Activated T-helper 1 cell treated with anti-CD3 and anti-CD28 coated beads, Interleukin-12 subunit alpha, Interleukin-12 subunit beta, Interleukin-2, Interleukin-4 antibody, amounts not matched to agents 30 ng/mL and 10 ng/mL and 1 ng/mL, durations not matched to agents 14 hours and 24 hours and 36 hours (primary cell): ENCODE data around the gene FAM53A. TPM values are rescaled to one million over a fixed set of nuclear protein-coding genes. Genes with fewer than 3 reads are reported as not detected.
"Not testable (repeated sequence)": the region's sequence is repeated elsewhere in the genome, so short reads cannot be mapped to it uniquely, and the experiment has no call there.

Source experiments
- DNase-seq: peaks from one replicate; pipeline ENCODE4 v3.0.0; 2021; ENCODE audit warnings: low spot score
- H3K27ac Mint-ChIP-seq: one replicate; pipeline ENCODE4 v1.8.0; 2021; ENCODE audit warnings: mild to moderate bottlenecking, mixed read lengths
- H3K27me3 Mint-ChIP-seq: one replicate; pipeline ENCODE4 v1.8.0; 2022; ENCODE audit warnings: mild to moderate bottlenecking, moderate library complexity, mixed read lengths; ENCODE audit not compliant: insufficient read depth
- H3K36me3 Mint-ChIP-seq: one replicate; pipeline ENCODE4 v1.8.0; 2021; ENCODE audit warnings: low read depth, mixed read lengths
- H3K4me1 Mint-ChIP-seq: one replicate; pipeline ENCODE4 v1.8.0; 2021; ENCODE audit warnings: low read depth, mixed read lengths
- H3K4me3 Mint-ChIP-seq: one replicate; pipeline ENCODE4 v1.8.0; 2021; ENCODE audit warnings: mild to moderate bottlenecking, moderate library complexity, mixed read lengths
- H3K9me3 Mint-ChIP-seq: one replicate; pipeline ENCODE4 v1.8.0; 2021; ENCODE audit warnings: mixed read lengths
- intact Hi-C: fragments of 100-400 bp; cut with micrococcal nuclease; formaldehyde crosslinking; loops from one replicate; pipeline ENCODE4 v1.15.1; 2024
- total RNA-seq: library from RNA; stranded (reverse); gene quantifications from 2 replicates; pipeline ENCODE4 v1.2.3, GENCODE V29; 2022

FAM53A gene
- total RNA-seq, 1 donor from 2014 or later = 2.5 TPM

DNA sequence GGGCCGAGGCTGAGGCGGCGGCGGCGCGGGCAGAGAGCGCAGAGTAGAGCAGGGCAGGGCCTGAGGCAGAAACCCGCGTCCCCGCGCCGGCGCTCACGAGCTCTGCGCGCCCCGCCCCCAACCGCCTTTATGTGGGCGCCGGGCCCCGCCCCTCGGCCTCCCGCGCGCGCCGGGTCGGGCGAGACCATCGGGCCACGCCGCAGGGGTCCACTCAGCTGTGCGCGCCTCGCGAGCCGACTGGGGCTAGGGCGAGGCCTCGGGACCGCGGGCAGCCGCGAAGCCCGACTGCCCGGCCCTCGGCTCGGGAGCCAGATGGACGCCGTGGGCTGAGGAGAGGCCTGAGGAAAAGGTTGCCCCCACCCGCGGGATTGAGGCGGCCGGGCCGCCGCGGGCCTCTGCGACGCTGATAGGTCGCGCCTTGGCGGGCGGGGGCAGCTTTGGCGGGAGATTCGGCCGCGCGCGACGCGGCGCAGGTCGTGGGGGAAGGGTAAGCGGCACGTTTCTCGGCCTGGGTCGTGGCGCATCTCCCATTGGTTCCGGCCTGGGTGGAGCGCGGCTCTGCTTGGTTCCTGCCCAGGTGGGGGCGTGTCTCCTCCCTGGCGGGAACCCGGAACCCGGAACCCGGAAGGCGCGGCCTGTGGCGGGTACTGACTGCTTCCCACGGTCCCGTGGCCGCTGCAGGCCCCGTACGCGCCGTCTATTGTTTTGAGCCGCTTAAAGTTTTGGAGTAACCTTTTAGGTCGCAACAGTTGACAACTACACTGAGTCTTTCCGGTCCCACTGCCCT is 28.3 kb upstream of the FAM53A start, which contains the start of gene SLBP:
Gene SLBP (minus strand): TSS at position 104 of the 787 bp plus-strand sequence. CDS start 131 bp downstream, outside the sequence.
- Mint-ChIP-seq H3K27ac (peak within 1 kb of the TSS; percentile 89), H3K27me3 (no peaks in the 10 kb centered on the region), H3K4me3 (peak within 1 kb of the TSS; percentile 99), H3K9me3 (no peaks in the 10 kb centered on the region), H3K36me3 (peaks cover 28% of the 10 kb centered on the region), H3K4me1 (peaks cover 59% of the 10 kb centered on the region)
- intact Hi-C loops = loop anchor here (1.0 to 5.0 kb wide), 15 partner anchors 9 to 930 kb away; partner anchors contain the start of genes CFAP99, FAM193A, FAM53A and FGFRL1
- DNase-seq = peak; percentile 99

DNA sequence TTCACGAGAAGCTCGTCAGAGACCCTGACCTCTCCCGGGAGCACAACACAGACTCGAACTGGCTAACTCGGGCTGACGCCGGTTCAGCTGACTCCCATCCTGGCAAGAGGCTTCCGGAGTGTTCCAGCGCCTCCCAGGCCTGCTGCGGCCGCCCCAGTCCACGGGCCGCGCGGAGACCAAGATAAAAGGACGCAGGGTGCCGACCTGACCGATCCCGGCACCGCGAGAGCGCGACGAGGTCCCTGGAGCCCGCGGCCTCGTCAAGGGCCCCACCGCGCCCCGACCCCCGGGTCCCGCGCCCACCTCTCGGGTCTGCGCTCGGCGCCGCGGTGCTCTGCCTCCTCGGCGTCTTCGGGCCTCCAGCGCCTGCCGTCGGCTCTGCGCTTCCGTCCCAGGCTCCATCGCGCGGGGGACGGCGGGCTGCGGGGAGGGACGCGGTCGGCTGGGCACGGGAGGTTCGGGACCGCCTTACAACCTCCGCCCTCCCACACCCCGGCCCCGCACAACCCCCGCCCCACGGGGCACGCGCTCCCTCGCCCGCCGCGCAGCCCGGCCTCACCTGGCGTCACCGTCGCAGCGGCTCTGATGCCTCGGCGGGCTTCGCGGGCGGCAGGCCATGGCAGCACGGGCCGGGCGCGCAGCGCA is 27.6 kb upstream of the FAM53A start:
- Mint-ChIP-seq H3K27me3 (no peaks in the 10 kb centered on the region), H3K36me3 (peaks cover 28% of the 10 kb centered on the region), H3K4me1 (peaks cover 59% of the 10 kb centered on the region), H3K27ac (peak overlapping the region; percentile 88), H3K9me3 (no peaks in the 10 kb centered on the region), H3K4me3 (peak overlapping the region; percentile 99)
- intact Hi-C loops = loop anchor here (1.0 to 5.0 kb wide), 15 partner anchors 10 to 929 kb away; partner anchors contain the start of genes CFAP99, FAM193A, FAM53A and FGFRL1
- DNase-seq = no peak

- Mint-ChIP-seq H3K36me3 (peaks cover 33% of the 10 kb centered on the region), H3K4me1 (peaks cover 59% of the 10 kb centered on the region), H3K4me3 (peak overlapping the region; percentile 99), H3K27ac (peak overlapping the region; percentile 88), H3K9me3 (no peaks in the 10 kb centered on the region), H3K27me3 (no peaks in the 10 kb centered on the region)
- intact Hi-C loops = loop anchor here (5.0 kb wide), 1 partner anchor 929 kb away; no protein-coding TSS in a partner anchor
- no peak for DNase-seq
These were observed 27.0 kb upstream of the FAM53A start for GRCh38 chr4:1711055-1711570.

- intact Hi-C loops = no loop called here
- Mint-ChIP-seq H3K27me3 (no peaks in the 10 kb centered on the region), H3K36me3 (peaks cover 35% of the 10 kb centered on the region), H3K9me3 (no peaks in the 10 kb centered on the region), H3K4me1 (peaks cover 58% of the 10 kb centered on the region), H3K27ac (no peak overlapping the region), H3K4me3 (peak overlapping the region; percentile 37)
- no peak for DNase-seq
These were observed 24.5 kb upstream of the FAM53A start for GRCh38 chr4:1708581-1708980.

DNA sequence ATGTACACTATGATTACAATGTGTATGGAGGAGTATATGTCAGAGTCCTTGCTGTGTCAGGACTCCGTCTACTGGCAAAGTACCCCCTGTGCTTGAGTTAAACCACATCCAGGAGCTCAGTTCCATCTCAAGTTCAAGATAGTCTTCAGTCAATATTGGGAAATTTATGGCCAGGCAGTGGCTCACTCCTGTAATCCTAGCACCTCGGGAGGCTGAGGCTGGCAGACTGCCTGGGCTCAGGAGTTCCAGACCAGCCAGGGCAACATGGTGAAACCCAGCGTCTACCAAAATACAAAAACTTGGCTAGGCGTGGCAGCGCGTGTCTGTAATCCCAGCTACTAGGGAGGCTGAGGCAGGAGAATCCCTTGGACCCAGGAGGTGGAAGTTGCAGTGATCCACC is 22.2 kb upstream of the FAM53A start:
- intact Hi-C loops = no loop called here
- Mint-ChIP-seq H3K27ac (no peak overlapping the region), H3K27me3 (no peaks in the 10 kb centered on the region), H3K4me1 (peaks cover 68% of the 10 kb centered on the region), H3K4me3 (no peak overlapping the region), H3K9me3 (no peaks in the 10 kb centered on the region), H3K36me3 (peaks cover 49% of the 10 kb centered on the region)
- DNase-seq = no peak

DNA sequence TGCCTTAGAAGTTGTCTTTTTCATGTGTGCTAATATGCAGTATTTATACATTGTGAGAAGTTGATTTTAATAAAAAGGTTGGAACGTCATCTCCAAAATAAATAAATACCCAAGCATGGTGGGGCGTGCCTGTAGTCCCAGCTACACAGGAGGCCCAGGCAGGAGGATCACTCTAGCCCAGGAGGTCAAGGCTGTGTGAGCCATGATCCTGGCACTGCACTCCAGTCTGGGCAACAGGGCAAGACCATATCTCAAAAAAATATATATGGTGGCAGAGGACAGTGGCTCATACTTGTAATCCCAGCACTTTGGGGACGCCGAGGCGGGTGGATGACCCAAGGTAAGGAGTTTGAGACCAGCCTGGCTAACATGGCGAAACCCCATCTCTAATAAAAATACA is 21.6 kb upstream of the FAM53A start:
- intact Hi-C loops = no loop called here
- DNase-seq = no peak
- Mint-ChIP-seq H3K4me1 (peaks cover 62% of the 10 kb centered on the region), H3K4me3 (no peak overlapping the region), H3K27me3 (no peaks in the 10 kb centered on the region), H3K9me3 (no peaks in the 10 kb centered on the region), H3K36me3 (peaks cover 44% of the 10 kb centered on the region), H3K27ac (no peak overlapping the region)

DNA sequence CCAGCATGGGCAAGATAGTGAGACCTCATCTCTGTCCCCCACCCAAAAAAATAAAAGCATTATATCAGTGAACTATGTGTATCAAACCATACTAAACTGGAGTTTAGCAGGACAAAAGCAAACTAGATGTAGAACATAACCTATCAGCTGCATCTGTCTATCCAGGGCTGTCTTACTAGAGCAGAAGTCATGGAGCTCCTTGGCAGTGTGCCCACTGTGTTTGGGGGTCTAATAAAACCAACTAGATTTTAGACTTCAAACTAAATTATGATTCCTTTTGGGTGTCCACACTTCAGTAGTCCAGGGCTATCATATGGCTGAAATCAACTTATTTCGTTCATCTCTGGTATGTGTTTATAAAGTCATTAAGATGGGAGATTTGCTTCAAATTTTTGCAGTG is 19.8 kb upstream of the FAM53A start:
- peak overlapping the region; percentile 31 for H3K27ac Mint-ChIP-seq
- H3K4me3 Mint-ChIP-seq = no peak overlapping the region
- DNase-seq = no peak
- peaks cover 42% of the 10 kb centered on the region for H3K36me3 Mint-ChIP-seq
- intact Hi-C loops = no loop called here
- peaks cover 46% of the 10 kb centered on the region for H3K4me1 Mint-ChIP-seq
- no peaks in the 10 kb centered on the region for H3K9me3 Mint-ChIP-seq
- H3K27me3 Mint-ChIP-seq = no peaks in the 10 kb centered on the region

DNA sequence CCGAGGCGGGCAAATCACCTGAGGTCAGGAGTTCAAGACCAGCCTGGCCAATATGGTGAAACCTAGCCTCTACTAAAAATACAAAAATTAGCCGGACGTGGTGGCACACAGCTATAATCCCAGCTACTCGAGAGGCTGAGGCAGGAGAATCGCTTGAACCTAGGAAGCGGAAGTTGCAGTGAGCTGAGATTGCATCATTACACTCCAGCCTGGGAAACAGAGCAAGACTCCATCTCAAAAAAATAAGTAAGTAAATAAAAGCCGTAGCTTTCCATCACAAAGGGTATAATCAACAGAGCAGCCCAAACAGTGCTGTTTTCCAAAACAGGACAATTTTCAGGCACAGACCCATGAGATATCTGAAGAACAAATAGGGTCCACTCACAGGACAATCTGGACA is 17.6 kb upstream of the FAM53A start:
- H3K4me3 Mint-ChIP-seq, H3K9me3 Mint-ChIP-seq, H3K27ac Mint-ChIP-seq, intact Hi-C loops, DNase-seq, H3K27me3 Mint-ChIP-seq: not testable (repeated sequence)
- H3K4me1 Mint-ChIP-seq = peaks cover 35% of the 10 kb centered on the region
- peaks cover 38% of the 10 kb centered on the region for H3K36me3 Mint-ChIP-seq

DNA sequence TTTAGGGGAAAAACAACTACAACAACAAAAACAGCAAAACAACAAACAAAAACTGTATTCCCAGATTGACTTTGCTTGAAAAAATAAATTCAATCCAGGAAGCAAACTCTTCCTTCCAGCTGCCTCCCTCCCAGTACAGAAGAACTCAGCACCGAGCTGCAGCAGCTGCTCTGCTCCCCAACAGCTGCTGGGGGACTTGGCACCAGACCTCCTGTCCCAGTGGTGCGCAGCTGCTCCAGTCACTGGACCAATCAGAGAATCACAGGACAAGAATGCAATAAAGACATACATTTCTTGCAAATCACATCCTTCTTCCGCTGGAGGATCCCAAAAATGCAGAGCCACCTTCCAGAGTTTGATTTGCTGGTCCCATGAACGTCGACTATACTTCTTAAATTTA is 11.8 kb upstream of the FAM53A start:
- Mint-ChIP-seq H3K9me3 (no peaks in the 10 kb centered on the region), H3K27ac (peak overlapping the region; percentile 40), H3K27me3 (no peaks in the 10 kb centered on the region), H3K4me1 (no peaks in the 10 kb centered on the region), H3K4me3 (no peak overlapping the region), H3K36me3 (peaks cover 36% of the 10 kb centered on the region)
- DNase-seq = no peak
- intact Hi-C loops = no loop called here

DNA sequence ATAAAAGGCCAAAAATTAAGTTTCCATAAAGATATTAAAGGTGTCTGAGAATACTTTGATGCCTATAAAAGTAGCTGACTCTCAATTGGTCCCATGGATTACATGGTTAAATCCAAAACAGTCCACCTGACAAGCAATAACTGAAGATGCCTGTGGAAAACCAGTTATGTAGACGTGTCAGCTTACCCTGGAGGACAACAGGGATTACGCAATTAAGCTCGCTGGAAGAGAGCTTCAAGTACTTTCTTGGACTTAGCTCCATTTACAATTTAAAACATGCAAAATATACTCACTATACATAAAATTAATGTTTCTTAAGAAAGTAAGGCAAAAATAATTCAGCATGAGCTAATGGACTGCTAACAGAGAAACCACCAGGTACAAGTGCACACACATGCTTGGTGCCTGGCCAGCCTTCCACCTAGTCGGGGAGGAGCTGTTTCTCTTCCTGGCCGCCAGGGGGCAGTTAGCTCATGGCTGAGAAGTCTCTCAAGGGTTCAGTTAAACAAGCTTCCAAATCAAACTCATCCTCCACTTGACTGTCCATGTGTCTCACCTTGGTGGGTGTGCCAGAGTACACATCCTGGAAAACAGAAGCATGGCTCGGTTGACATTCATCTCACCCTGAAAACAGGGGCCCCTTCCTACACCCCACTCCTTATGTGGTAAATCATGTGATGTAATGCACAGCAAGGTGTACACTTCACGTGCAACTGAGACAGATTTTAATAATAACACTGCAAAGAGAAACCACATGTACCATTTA is 9.2 kb upstream of the FAM53A start:
- Mint-ChIP-seq H3K4me1 (no peaks in the 10 kb centered on the region), H3K27ac (peak overlapping the region; percentile 15), H3K9me3 (no peaks in the 10 kb centered on the region), H3K4me3 (no peak overlapping the region), H3K27me3 (no peaks in the 10 kb centered on the region), H3K36me3 (peaks cover 41% of the 10 kb centered on the region)
- intact Hi-C loops = loop anchor here (1.0 kb wide), 2 partner anchors 19 to 33 kb away; partner anchors contain the start of gene SLBP
- DNase-seq = peak; percentile 61

- Mint-ChIP-seq H3K4me3 (no peak overlapping the region), H3K9me3 (no peaks in the 10 kb centered on the region), H3K27ac (no peak overlapping the region), H3K27me3 (no peaks in the 10 kb centered on the region), H3K4me1 (no peaks in the 10 kb centered on the region), H3K36me3 (peaks cover 36% of the 10 kb centered on the region)
- intact Hi-C loops = no loop called here
- no peak for DNase-seq
These were observed 7.7 kb upstream of the FAM53A start for GRCh38 chr4:1691737-1692373.

DNA sequence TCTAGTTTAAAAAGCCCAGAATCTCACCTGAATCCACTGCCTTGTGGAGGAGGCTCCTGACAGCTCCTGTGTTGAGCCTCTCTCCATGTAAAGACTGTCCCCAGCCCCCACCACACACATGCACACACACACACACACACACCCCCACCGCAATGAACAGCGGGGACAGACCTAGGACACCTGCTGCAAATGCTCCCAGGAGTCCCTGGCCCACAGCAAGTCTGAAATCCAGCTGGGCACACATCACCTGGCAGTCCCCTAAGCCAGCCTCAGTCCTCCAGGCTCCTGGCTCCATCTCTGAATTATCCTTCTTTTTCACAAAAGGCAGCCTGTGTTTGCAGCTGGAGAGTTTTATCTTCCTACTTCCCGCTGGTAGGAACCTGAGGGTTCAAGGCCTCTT is 6.6 kb upstream of the FAM53A start:
- no peak for DNase-seq
- intact Hi-C loops = no loop called here
- Mint-ChIP-seq H3K27ac (peak overlapping the region; percentile 29), H3K4me3 (no peak overlapping the region), H3K9me3 (no peaks in the 10 kb centered on the region), H3K4me1 (no peaks in the 10 kb centered on the region), H3K36me3 (peaks cover 31% of the 10 kb centered on the region), H3K27me3 (no peaks in the 10 kb centered on the region)
